ENCODE results near the gene CA9. TPM values are rescaled to one million over a fixed set of nuclear protein-coding genes. Genes with fewer than 3 reads are reported as not detected.
A peak's percentile ranks its signal among the peaks of the same experiment; 100 is the strongest.

CA9 gene
- total and polyA plus RNA-seq, 7 experiments from 2014 or later: 0.36 TPM; not detected in 6

DNA sequence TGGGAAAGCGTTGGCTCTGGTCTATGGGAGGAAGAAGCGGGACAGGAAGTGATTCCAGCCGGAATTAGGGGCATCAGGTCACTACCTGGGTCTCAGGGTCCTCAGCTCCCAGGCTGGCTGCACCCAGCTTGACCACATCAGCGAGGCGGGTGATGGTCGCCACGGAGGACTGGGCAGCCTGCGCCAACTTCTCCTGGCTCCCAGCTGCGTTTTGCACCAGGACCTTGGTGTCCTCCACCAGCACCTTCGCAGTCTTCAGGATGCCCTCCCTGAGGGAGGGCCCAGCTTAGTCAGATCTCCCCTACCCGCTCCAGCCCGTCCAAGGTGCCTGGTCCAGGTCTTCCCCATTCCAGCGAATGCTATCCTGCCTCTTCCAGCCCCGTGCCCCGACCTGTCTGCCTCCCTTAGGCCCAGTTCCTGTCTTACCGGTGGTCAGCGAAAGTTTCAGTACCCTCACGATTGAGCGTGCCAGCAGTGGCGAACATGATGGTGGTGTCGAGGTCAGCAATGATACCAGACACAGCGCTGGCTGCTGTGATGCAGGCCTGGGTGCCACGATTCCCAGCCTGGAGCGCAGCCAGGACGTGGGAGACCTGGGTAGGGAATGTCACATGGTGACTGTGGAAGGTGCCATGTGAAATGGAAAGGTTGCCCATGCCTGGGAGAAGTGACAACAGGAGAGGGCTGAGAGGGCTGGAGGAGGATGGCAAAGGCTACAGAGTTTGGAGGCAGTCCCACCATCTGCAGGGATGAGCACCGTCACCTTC, 30.4 kb downstream of the CA9 start:
- peaks cover 0 to 2% (median 0%) of the 10 kb centered on the region in 11 donors for H3K9me3 Mint-ChIP-seq
- no peak overlapping the region for H3K27ac ChIP-seq (ENCODE audit: low read depth, low read length)
- no peaks in the 10 kb centered on the region for H3K9me3 ChIP-seq (ENCODE audit: control insufficient read depth in 2 of 3, low read length in 3 of 3)
- no peaks in the 10 kb centered on the region for H3K4me1 ChIP-seq (ENCODE audit: control insufficient read depth in 2 of 2, insufficient read depth in 2 of 2, low read length in 2 of 2)
- no peak overlapping the region for H3K4me3 ChIP-seq (ENCODE audit: low read length)
- H3K4me1 Mint-ChIP-seq: peaks cover 0 to 7% (median 0%) of the 10 kb centered on the region in 7 donors
- intact Hi-C loops (cut with micrococcal nuclease): no loop called here
- H3K27ac Mint-ChIP-seq: no peak overlapping the region
- ChIA-PET POLR2A (interaction anchor here (0.9 to 3.1 kb wide), 2 partner anchors 8 to 54 kb away, joined by 4 to 9 read pairs; no protein-coding TSS in a partner anchor), CTCF (interaction anchor here (1.0 kb wide), 1 partner anchor 10 kb away, joined by 4 read pairs; no protein-coding TSS in a partner anchor)
- no peaks in the 10 kb centered on the region for H3K27me3 ChIP-seq (ENCODE audit: control insufficient read depth in 2 of 2, insufficient read depth in 2 of 2, low read length in 2 of 2)
- no peak overlapping the region for H3K4me3 Mint-ChIP-seq
- H3K36me3 Mint-ChIP-seq: peaks cover 24 to 53% (median 35%) of the 10 kb centered on the region in 5 donors
- no peaks in the 10 kb centered on the region for H3K27me3 Mint-ChIP-seq
- DNase-seq (no peak), ATAC-seq (no peak)
- peaks cover 68 to 100% (median 75%) of the 10 kb centered on the region in 3 experiments for H3K36me3 ChIP-seq (ENCODE audit: control insufficient read depth in 2 of 3, insufficient read depth in 3 of 3, low read length in 3 of 3)

DNA sequence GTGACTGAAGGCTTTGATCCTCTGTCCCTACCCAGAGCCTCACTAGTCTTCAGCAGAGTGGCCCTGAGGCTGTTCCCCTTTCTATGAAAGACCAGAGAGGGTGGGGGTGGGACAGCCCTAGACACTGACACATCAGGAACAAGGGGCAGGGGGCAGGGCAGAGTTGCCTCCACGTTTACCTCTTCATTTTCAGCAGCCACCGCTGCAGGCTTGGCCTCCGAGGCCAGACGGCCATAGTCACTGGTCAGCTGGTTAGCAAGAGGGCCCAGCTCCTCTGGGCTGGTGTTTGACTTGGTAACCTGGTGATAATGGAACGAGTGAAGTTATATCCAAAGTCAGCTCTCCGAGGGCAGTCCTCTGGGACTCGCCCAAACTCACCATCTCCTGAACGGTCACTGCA, 31.6 kb downstream of the CA9 start:
- Histone ChIP-seq H3K27ac (ENCODE audit: low read depth, low read length) (no peak overlapping the region), H3K9me3 (ENCODE audit: control insufficient read depth in 2 of 3, low read length in 3 of 3) (no peaks in the 10 kb centered on the region), H3K36me3 (ENCODE audit: control insufficient read depth in 2 of 3, insufficient read depth in 3 of 3, low read length in 3 of 3) (peaks cover 61 to 95% (median 70%) of the 10 kb centered on the region in 3 experiments), H3K4me3 (ENCODE audit: low read length) (no peak overlapping the region), H3K27me3 (ENCODE audit: control insufficient read depth in 2 of 2, insufficient read depth in 2 of 2, low read length in 2 of 2) (no peaks in the 10 kb centered on the region), H3K4me1 (ENCODE audit: control insufficient read depth in 2 of 2, insufficient read depth in 2 of 2, low read length in 2 of 2) (no peaks in the 10 kb centered on the region)
- intact Hi-C loops (cut with micrococcal nuclease): no loop called here
- ChIA-PET POLR2A (interaction anchor here (1.0 to 3.1 kb wide), 2 partner anchors 9 to 66 kb away, joined by 3 to 9 read pairs; no protein-coding TSS in a partner anchor), CTCF (interaction anchor here (1.0 to 2.2 kb wide), 3 partner anchors 8 to 48 kb away, joined by 3 to 11 read pairs (median 4); partner anchors contain the start of genes CCDC107 and RMRP)
- Mint-ChIP-seq H3K27ac (no peak overlapping the region), H3K27me3 (no peaks in the 10 kb centered on the region), H3K9me3 (peaks cover 0 to 2% (median 0%) of the 10 kb centered on the region in 11 donors), H3K4me1 (peaks cover 0 to 8% (median 0%) of the 10 kb centered on the region in 7 donors), H3K36me3 (peaks cover 27 to 56% (median 36%) of the 10 kb centered on the region in 5 donors), H3K4me3 (no peak overlapping the region)
- DNase-seq: no peak
- ATAC-seq: no peak

DNA sequence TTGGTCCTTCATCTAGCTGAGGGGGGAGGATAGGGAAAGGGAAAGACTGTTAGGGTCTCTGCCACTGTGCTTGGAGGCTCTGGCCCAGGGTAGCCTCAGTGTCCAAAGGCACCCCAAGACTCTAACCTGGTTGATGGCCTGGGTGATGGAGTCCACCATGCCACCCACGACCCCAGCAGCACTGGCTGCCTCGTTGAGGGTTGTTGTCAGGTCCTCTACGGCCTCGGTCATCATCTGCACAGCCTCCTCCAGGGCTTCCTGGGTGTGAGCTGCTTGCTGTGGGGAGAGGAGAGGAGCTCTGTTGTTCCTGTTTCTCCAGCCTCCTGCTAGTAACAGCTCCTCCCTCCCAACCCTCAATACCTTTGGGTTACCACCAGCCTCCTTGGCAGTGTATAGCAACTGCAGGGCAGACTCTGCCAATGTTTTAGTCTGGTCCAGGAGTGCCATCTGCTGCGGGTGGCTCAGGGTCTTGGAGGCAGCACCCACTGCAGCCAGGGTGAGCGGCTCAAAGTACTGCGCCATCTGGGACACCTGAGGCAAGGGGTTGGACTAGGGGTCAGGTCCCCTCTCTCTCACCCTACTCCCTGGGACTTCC, 32.2 kb downstream of the CA9 start:
- H3K36me3 Mint-ChIP-seq: peaks cover 30 to 61% (median 41%) of the 10 kb centered on the region in 5 donors
- intact Hi-C loops (cut with micrococcal nuclease): no loop called here

DNA sequence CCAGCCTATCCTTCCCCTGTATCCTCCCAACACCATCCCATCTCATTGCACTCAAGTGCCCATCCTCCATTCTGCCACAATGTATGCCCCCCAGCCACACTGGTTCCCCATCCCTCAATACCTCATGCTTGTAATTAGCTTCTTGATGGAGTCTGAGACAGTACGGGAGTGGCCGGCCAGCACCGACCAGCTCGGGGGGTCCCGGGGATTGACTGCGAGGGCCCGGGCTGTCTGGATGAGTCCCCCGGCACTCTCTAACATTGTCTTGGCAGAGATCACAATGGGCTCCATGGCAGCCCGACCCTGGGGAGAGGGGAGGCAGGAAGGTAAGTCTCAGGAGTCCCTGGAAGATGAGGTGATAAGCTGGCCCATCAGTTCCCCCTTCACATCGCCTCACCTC, 33.2 kb downstream of the CA9 start:
- Histone ChIP-seq H3K36me3 (ENCODE audit: control insufficient read depth in 2 of 3, insufficient read depth in 3 of 3, low read length in 3 of 3) (peaks cover 55 to 95% (median 62%) of the 10 kb centered on the region in 3 experiments), H3K4me3 (ENCODE audit: low read length) (no peak overlapping the region), H3K9me3 (ENCODE audit: control insufficient read depth in 2 of 3, low read length in 3 of 3) (no peaks in the 10 kb centered on the region), H3K27me3 (ENCODE audit: control insufficient read depth in 2 of 2, insufficient read depth in 2 of 2, low read length in 2 of 2) (no peaks in the 10 kb centered on the region), H3K27ac (ENCODE audit: low read depth, low read length) (peak overlapping the region; percentile 32), H3K4me1 (ENCODE audit: control insufficient read depth in 2 of 2, insufficient read depth in 2 of 2, low read length in 2 of 2) (no peaks in the 10 kb centered on the region)
- Mint-ChIP-seq H3K27me3 (no peaks in the 10 kb centered on the region), H3K36me3 (peaks cover 30 to 70% (median 44%) of the 10 kb centered on the region in 5 donors), H3K4me1 (peaks cover 0 to 8% (median 0%) of the 10 kb centered on the region in 7 donors), H3K4me3 (no peak overlapping the region), H3K27ac (peak overlapping the region in 7 of 9 donors; percentile 28 to 80 (median 61)), H3K9me3 (peaks cover 0 to 2% (median 0%) of the 10 kb centered on the region in 11 donors)
- ATAC-seq: no peak
- ChIA-PET CTCF (interaction anchor here (2.2 kb wide), 1 partner anchor 10 kb away, joined by 11 read pairs; no protein-coding TSS in a partner anchor), POLR2A (interaction anchor here (3.1 kb wide), 1 partner anchor 11 kb away, joined by 9 read pairs; no protein-coding TSS in a partner anchor)
- no peak for DNase-seq
- intact Hi-C loops (cut with micrococcal nuclease): no loop called here

More for the DNA sequence above, 32.2 kb downstream of the CA9 start:
- no peaks in the 10 kb centered on the region for H3K9me3 ChIP-seq (ENCODE audit: control insufficient read depth in 2 of 3, low read length in 3 of 3)
- no peak overlapping the region for H3K4me3 ChIP-seq (ENCODE audit: low read length)
- Mint-ChIP-seq H3K9me3 (peaks cover 0 to 2% (median 0%) of the 10 kb centered on the region in 11 donors), H3K4me1 (peaks cover 0 to 8% (median 0%) of the 10 kb centered on the region in 7 donors), H3K27me3 (no peaks in the 10 kb centered on the region), H3K27ac (no peak overlapping the region), H3K4me3 (no peak overlapping the region)
- DNase-seq: no peak
- no peak overlapping the region for H3K27ac ChIP-seq (ENCODE audit: low read depth, low read length)
- ChIA-PET POLR2A (interaction anchor here (3.1 kb wide), 1 partner anchor 10 kb away, joined by 9 read pairs; no protein-coding TSS in a partner anchor), CTCF (interaction anchor here (1.0 to 2.2 kb wide), 3 partner anchors 9 to 48 kb away, joined by 3 to 11 read pairs (median 4); partner anchors contain the start of genes CCDC107 and RMRP)
- no peaks in the 10 kb centered on the region for H3K4me1 ChIP-seq (ENCODE audit: control insufficient read depth in 2 of 2, insufficient read depth in 2 of 2, low read length in 2 of 2)
- H3K27me3 ChIP-seq (ENCODE audit: control insufficient read depth in 2 of 2, insufficient read depth in 2 of 2, low read length in 2 of 2): no peaks in the 10 kb centered on the region
- no peak for ATAC-seq
- H3K36me3 ChIP-seq (ENCODE audit: control insufficient read depth in 2 of 3, insufficient read depth in 3 of 3, low read length in 3 of 3): peaks cover 56 to 95% (median 65%) of the 10 kb centered on the region in 3 experiments

DNA sequence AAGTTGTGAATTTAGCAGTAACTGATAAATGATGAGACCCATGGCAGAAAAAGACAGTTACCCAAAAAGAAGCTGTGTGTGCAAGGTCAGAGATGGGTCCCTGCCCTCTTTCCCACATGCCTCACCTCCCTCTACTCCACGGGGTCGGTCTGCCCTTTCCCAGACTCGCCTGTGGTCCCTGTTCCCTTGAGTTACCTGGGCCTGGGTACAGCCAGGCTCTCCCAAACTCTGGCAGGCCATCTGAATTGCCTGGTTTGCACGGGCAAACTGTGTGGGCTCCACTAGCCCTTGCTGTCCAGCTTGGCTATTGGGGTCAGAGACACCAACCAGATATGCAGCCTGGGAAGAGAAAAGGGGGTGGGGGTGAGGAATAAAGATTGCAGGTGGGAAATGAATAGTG, 34.4 kb downstream of the CA9 start:
- Histone ChIP-seq H3K4me3 (ENCODE audit: low read length) (no peak overlapping the region), H3K9me3 (ENCODE audit: control insufficient read depth in 2 of 3, low read length in 3 of 3) (no peaks in the 10 kb centered on the region), H3K36me3 (ENCODE audit: control insufficient read depth in 2 of 3, insufficient read depth in 3 of 3, low read length in 3 of 3) (peaks cover 54 to 95% (median 65%) of the 10 kb centered on the region in 3 experiments), H3K27ac (ENCODE audit: low read depth, low read length) (no peak overlapping the region), H3K27me3 (ENCODE audit: control insufficient read depth in 2 of 2, insufficient read depth in 2 of 2, low read length in 2 of 2) (no peaks in the 10 kb centered on the region), H3K4me1 (ENCODE audit: control insufficient read depth in 2 of 2, insufficient read depth in 2 of 2, low read length in 2 of 2) (no peaks in the 10 kb centered on the region)
- DNase-seq (no peak), ATAC-seq (no peak)
- ChIA-PET CTCF (interaction anchor here (0.5 to 1.1 kb wide), 3 partner anchors 12 to 53 kb away, joined by 3 to 5 read pairs (median 4); no protein-coding TSS in a partner anchor), POLR2A (no interaction called here)
- intact Hi-C loops (cut with micrococcal nuclease): no loop called here
- Mint-ChIP-seq H3K27me3 (no peaks in the 10 kb centered on the region), H3K4me3 (no peak overlapping the region), H3K36me3 (peaks cover 29 to 72% (median 44%) of the 10 kb centered on the region in 5 donors), H3K9me3 (peaks cover 0 to 2% (median 0%) of the 10 kb centered on the region in 11 donors), H3K27ac (peak overlapping the region in 3 of 9 donors; percentile 10 to 81 (median 14)), H3K4me1 (peaks cover 0 to 7% (median 0%) of the 10 kb centered on the region in 7 donors)

DNA sequence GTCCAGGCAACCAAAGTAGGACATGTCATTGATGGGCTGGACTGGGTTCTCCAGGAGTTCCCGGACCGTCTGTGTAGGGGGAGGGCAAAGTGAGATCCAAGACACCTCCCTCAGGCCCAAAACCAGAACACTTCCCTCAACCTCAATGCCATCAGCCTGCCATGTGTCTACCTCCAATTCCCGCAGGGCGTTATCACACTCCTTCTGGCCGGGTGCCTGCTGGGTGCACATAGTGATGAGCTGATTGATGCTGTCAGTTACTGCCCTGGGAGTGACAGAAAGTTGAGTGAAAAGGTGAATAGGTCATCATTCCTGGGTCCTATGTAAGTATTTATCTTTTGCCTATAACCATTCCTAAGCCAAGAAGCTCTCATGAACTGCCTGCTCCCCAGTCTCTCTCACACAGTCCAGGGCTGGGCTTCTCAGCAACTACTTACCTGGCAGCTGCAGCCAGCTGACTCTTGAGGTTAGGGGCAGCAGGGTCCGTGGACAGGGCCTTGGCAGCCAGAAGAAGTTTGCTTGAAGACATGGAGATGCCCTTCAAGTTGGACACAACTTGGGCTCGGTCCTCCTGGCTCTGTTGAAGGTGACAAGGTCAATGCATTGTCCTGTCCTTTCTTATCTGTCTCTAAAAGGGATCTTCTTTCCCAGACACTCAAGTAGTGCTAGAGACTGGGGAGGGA, 37.2 kb downstream of the CA9 start:
- peaks cover 0 to 8% (median 0%) of the 10 kb centered on the region in 7 donors for H3K4me1 Mint-ChIP-seq
- Histone ChIP-seq H3K4me1 (ENCODE audit: control insufficient read depth in 2 of 2, insufficient read depth in 2 of 2, low read length in 2 of 2) (no peaks in the 10 kb centered on the region), H3K36me3 (ENCODE audit: control insufficient read depth in 2 of 3, insufficient read depth in 3 of 3, low read length in 3 of 3) (peaks cover 33 to 95% (median 63%) of the 10 kb centered on the region in 3 experiments), H3K27me3 (ENCODE audit: control insufficient read depth in 2 of 2, insufficient read depth in 2 of 2, low read length in 2 of 2) (no peaks in the 10 kb centered on the region), H3K4me3 (ENCODE audit: low read length) (no peak overlapping the region), H3K9me3 (ENCODE audit: control insufficient read depth in 2 of 3, low read length in 3 of 3) (no peaks in the 10 kb centered on the region), H3K27ac (ENCODE audit: low read depth, low read length) (no peak overlapping the region)
- H3K9me3 Mint-ChIP-seq: peaks cover 0 to 3% (median 0%) of the 10 kb centered on the region in 11 donors
- DNase-seq (no peak), ATAC-seq (no peak)
- H3K27me3 Mint-ChIP-seq: no peaks in the 10 kb centered on the region
- ChIA-PET POLR2A (interaction anchor here (0.6 to 1.4 kb wide), 2 partner anchors 9 to 23 kb away, joined by 3 read pairs; no protein-coding TSS in a partner anchor), CTCF (no interaction called here)
- no peak overlapping the region for H3K4me3 Mint-ChIP-seq
- H3K27ac Mint-ChIP-seq: peak overlapping the region in 1 of 9 donors; percentile 2
- peaks cover 26 to 72% (median 37%) of the 10 kb centered on the region in 5 donors for H3K36me3 Mint-ChIP-seq
- intact Hi-C loops (cut with micrococcal nuclease): no loop called here

Measured in naive thymus-derived CD4-positive, alpha-beta T cell (primary cell).